DND-41 (cell line): Measurements from ENCODE around the gene DTWD1.
"Not testable (repeated sequence)": the region's sequence is repeated elsewhere in the genome, so short reads cannot be mapped to it uniquely, and the experiment has no call there.

Experiments
- ATAC-seq: fragments of 200-7000 bp; cut with Tn5 transposase; 3 replicates; pipeline ENCODE4 v1.9.1; 2021; ENCODE audit warnings: low read depth; ENCODE audit not compliant: insufficient read depth
- DNase-seq: peaks from one replicate; pipeline ENCODE4 v3.0.0-alpha.2; 2020
- H2AFZ ChIP-seq: 2 replicates; pipeline ENCODE4 v1.6.0; 2012; ENCODE audit warnings: low read depth, low read length
- H3K27ac ChIP-seq: 2 replicates; pipeline ENCODE4 v1.5.1; 2012; ENCODE audit warnings: low read length, inconsistent platforms
- H3K27me3 ChIP-seq: fragments of 200-600 bp; sonication (generic); 2 replicates; pipeline ENCODE4 v1.6.0; 2012; ENCODE audit warnings: low read length, mild to moderate bottlenecking, inconsistent platforms; ENCODE audit not compliant: insufficient read depth, poor library complexity
- H3K36me3 ChIP-seq: 2 replicates; pipeline ENCODE4 v1.5.1; 2012; ENCODE audit warnings: low read length, inconsistent platforms; ENCODE audit not compliant: insufficient read depth
- H3K4me1 ChIP-seq: 2 replicates; pipeline ENCODE4 v1.5.1; 2012; ENCODE audit warnings: mild to moderate bottlenecking, low read length; ENCODE audit not compliant: insufficient read depth
- H3K4me2 ChIP-seq: 2 replicates; pipeline ENCODE4 v1.6.0; 2012; ENCODE audit warnings: mild to moderate bottlenecking, moderate library complexity, low read length, inconsistent platforms; ENCODE audit not compliant: insufficient read depth
- H3K4me3 ChIP-seq, 2 experiments: fragments of 200-600 bp in 1 of 2; shearing (Covaris generic) in 1 of 2; 2 replicates each; pipeline ENCODE4 v1.5.1; 2012 to 2016; ENCODE audit warnings: inconsistent platforms in 2 of 2, low read length in 2 of 2, mild to moderate bottlenecking in 2 of 2, low read depth in 1 of 2, moderate library complexity in 1 of 2
- H3K79me2 ChIP-seq: 2 replicates; pipeline ENCODE4 v1.6.0; 2012; ENCODE audit warnings: low read length, inconsistent platforms; ENCODE audit not compliant: insufficient read depth
- H3K9ac ChIP-seq: 2 replicates; pipeline ENCODE4 v1.6.0; 2012; ENCODE audit warnings: low read depth, mild to moderate bottlenecking, inconsistent platforms, low read length, moderate library complexity
- H3K9me3 ChIP-seq: 2 replicates; pipeline ENCODE4 v1.5.1; 2012; ENCODE audit warnings: low read length, moderate library complexity, mild to moderate bottlenecking, inconsistent platforms; ENCODE audit not compliant: insufficient read depth, severe bottlenecking
- H4K20me1 ChIP-seq: 2 replicates; pipeline ENCODE4 v1.6.0; 2012; ENCODE audit warnings: low read length; ENCODE audit not compliant: insufficient read depth
- CTCF ChIP-seq: IDR thresholded peaks from 2 replicates; pipeline ENCODE4 v1.5.1; 2012; ENCODE audit warnings: borderline replicate concordance, low read length, moderate library complexity, mild to moderate bottlenecking; ENCODE audit not compliant: poor library complexity, severe bottlenecking; ENCODE audit errors: extremely low read depth
- EZH2 ChIP-seq: IDR thresholded peaks from 3 replicates; pipeline ENCODE4 v1.6.1; 2012; ENCODE audit warnings: borderline replicate concordance, low read depth, mild to moderate bottlenecking, moderate library complexity, low read length, inconsistent platforms; ENCODE audit not compliant: severe bottlenecking

Gene DTWD1

GRCh38 chr15:49652922-49653321 is 32.1 kb downstream of the DTWD1 start:
- Histone ChIP-seq H4K20me1 (no peaks in the 10 kb centered on the region), H3K9me3 (peaks cover 5% of the 10 kb centered on the region), H3K4me1 (no peaks in the 10 kb centered on the region), H3K4me3 (no peak overlapping the region), H3K4me2 (no peak overlapping the region), H3K9ac (no peak overlapping the region), H3K79me2 (no peaks in the 10 kb centered on the region), H2AFZ (no peak overlapping the region), H3K27ac (no peak overlapping the region), H3K27me3 (no peaks in the 10 kb centered on the region), H3K36me3 (no peaks in the 10 kb centered on the region)
- DNase-seq, result no peak
- ATAC-seq, result no peak
- TF ChIP-seq EZH2 (no peak), CTCF (no peak)

- TF ChIP-seq CTCF, result no peak
Observed at GRCh38 chr15:49656734-49657133, 35.9 kb downstream of the DTWD1 start.

GRCh38 chr15:49664716-49665115 is 43.9 kb downstream of the DTWD1 start:
- DNase-seq (no peak), ATAC-seq (no peak)
- H3K36me3 ChIP-seq, result no peaks in the 10 kb centered on the region
- no peak overlapping the region for H3K4me3 ChIP-seq
- no peaks in the 10 kb centered on the region for H3K9me3 ChIP-seq
- H3K4me1 ChIP-seq, result no peaks in the 10 kb centered on the region
- no peak overlapping the region for H3K4me2 ChIP-seq
- H3K9ac ChIP-seq, result no peak overlapping the region
- H2AFZ ChIP-seq, result no peak overlapping the region
- H3K79me2 ChIP-seq, result no peaks in the 10 kb centered on the region
- H3K27me3 ChIP-seq, result peaks cover 2% of the 10 kb centered on the region
- no peak overlapping the region for H3K27ac ChIP-seq
- no peaks in the 10 kb centered on the region for H4K20me1 ChIP-seq
- TF ChIP-seq EZH2, result no peak
- TF ChIP-seq CTCF, result no peak

More at GRCh38 chr15:49656734-49657133, 35.9 kb downstream of the DTWD1 start:
- no peak for DNase-seq
- no peak overlapping the region for H3K27ac ChIP-seq
- no peak overlapping the region for H3K4me3 ChIP-seq
- H3K27me3 ChIP-seq, result peaks cover 2% of the 10 kb centered on the region
- no peaks in the 10 kb centered on the region for H3K4me1 ChIP-seq
- H4K20me1 ChIP-seq, result no peaks in the 10 kb centered on the region
- no peak for ATAC-seq
- no peak overlapping the region for H3K4me2 ChIP-seq
- no peaks in the 10 kb centered on the region for H3K36me3 ChIP-seq
- peaks cover 5% of the 10 kb centered on the region for H3K9me3 ChIP-seq
- no peak overlapping the region for H2AFZ ChIP-seq
- H3K79me2 ChIP-seq, result no peaks in the 10 kb centered on the region
- no peak overlapping the region for H3K9ac ChIP-seq

GRCh38 chr15:49666486-49666885 is 45.6 kb downstream of the DTWD1 start:
- not testable (repeated sequence) for H3K9ac ChIP-seq, H3K9me3 ChIP-seq, H3K4me2 ChIP-seq, H3K79me2 ChIP-seq, DNase-seq, H4K20me1 ChIP-seq, ATAC-seq, H2AFZ ChIP-seq, H3K36me3 ChIP-seq, H3K4me1 ChIP-seq, H3K27me3 ChIP-seq, H3K4me3 ChIP-seq, H3K27ac ChIP-seq
